Measurements from ENCODE around the gene RPL18. TPM values are rescaled to one million over a fixed set of nuclear protein-coding genes. Genes with fewer than 3 reads are reported as not detected.

The RPL18 gene
- total and polyA plus RNA-seq, 4 donors: 276 to 830 (median 586) TPM

DNA sequence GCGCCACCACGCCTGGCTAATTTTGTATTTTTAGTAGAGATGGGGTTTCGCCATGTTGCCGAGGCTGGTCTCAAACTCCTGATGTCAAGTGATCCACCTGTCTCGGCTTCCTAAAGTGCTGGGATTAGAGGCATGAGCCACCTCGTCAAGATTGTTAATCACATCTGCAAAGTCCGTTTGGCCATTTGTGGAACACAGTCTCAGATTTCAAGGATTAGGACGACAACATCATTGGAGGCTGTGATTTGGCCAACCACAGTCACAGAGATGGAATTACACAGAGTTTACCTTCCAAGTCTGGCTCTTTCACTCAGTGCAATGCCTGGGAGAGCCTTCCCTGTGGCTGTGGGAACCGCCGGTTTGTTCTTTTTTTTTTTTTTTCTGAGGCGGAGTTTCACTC lies 49.2 kb downstream of the RPL18 start:
- H3K4me3 ChIP-seq (ENCODE audit: low read depth in 1 of 3, low read length in 3 of 3): no peak overlapping the region
- H3K9ac ChIP-seq (ENCODE audit: low read depth in 1 of 2, low read length in 2 of 2): no peak overlapping the region
- no peaks in the 10 kb centered on the region for H3K36me3 ChIP-seq (ENCODE audit: control insufficient read depth in 4 of 4, insufficient read depth in 3 of 4, low read depth in 1 of 4, low read length in 3 of 4)
- WGBS: 61% methylated on average over 11 of the region's 11 CpGs
- no peaks in the 10 kb centered on the region for H3K9me3 ChIP-seq (ENCODE audit: control insufficient read depth in 4 of 4, low read length in 3 of 4)
- DNase-seq (ENCODE audit: low spot score): no peak
- H3K27ac ChIP-seq (ENCODE audit: low read depth in 1 of 2, low read length in 2 of 2): no peak overlapping the region
- no peaks in the 10 kb centered on the region for H3K4me1 ChIP-seq (ENCODE audit: control insufficient read depth in 4 of 4, insufficient read depth in 4 of 4, low read length in 3 of 4)
- H3K27me3 ChIP-seq (ENCODE audit: control insufficient read depth in 4 of 4, insufficient read depth in 4 of 4, low read length in 3 of 4): peaks cover 0 to 3% (median 0%) of the 10 kb centered on the region in 4 donors
- TF ChIP-seq RXRA (IDR thresholded peaks at IDR 0.05) (no peak), FOXA2 (IDR thresholded peaks at IDR 0.05) (no peak), ATF3 (IDR thresholded peaks at IDR 0.05) (no peak), GABPA (IDR thresholded peaks at IDR 0.05 in 1 of 2, conservative IDR thresholded peaks at IDR 0.05 in 1 of 2) (no peak), TAF1 (conservative IDR thresholded peaks at IDR 0.05) (no peak), JUND (IDR thresholded peaks at IDR 0.05) (no peak), FOXA1 (IDR thresholded peaks at IDR 0.05) (no peak), YY1 (IDR thresholded peaks at IDR 0.05) (no peak), EGR1 (IDR thresholded peaks at IDR 0.05; ENCODE audit: low read depth in 2 of 2) (no peak), HNF4G (IDR thresholded peaks at IDR 0.05) (no peak), NR2F2 (IDR thresholded peaks at IDR 0.05) (no peak)
- TF ChIP-seq, protein P1, sequence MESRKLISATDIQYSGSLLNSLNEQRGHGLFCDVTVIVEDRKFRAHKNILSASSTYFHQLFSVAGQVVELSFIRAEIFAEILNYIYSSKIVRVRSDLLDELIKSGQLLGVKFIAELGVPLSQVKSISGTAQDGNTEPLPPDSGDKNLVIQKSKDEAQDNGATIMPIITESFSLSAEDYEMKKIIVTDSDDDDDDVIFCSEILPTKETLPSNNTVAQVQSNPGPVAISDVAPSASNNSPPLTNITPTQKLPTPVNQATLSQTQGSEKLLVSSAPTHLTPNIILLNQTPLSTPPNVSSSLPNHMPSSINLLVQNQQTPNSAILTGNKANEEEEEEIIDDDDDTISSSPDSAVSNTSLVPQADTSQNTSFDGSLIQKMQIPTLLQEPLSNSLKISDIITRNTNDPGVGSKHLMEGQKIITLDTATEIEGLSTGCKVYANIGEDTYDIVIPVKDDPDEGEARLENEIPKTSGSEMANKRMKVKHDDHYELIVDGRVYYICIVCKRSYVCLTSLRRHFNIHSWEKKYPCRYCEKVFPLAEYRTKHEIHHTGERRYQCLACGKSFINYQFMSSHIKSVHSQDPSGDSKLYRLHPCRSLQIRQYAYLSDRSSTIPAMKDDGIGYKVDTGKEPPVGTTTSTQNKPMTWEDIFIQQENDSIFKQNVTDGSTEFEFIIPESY (IDR thresholded peaks at IDR 0.05): no peak
- TF ChIP-seq, protein P2, sequence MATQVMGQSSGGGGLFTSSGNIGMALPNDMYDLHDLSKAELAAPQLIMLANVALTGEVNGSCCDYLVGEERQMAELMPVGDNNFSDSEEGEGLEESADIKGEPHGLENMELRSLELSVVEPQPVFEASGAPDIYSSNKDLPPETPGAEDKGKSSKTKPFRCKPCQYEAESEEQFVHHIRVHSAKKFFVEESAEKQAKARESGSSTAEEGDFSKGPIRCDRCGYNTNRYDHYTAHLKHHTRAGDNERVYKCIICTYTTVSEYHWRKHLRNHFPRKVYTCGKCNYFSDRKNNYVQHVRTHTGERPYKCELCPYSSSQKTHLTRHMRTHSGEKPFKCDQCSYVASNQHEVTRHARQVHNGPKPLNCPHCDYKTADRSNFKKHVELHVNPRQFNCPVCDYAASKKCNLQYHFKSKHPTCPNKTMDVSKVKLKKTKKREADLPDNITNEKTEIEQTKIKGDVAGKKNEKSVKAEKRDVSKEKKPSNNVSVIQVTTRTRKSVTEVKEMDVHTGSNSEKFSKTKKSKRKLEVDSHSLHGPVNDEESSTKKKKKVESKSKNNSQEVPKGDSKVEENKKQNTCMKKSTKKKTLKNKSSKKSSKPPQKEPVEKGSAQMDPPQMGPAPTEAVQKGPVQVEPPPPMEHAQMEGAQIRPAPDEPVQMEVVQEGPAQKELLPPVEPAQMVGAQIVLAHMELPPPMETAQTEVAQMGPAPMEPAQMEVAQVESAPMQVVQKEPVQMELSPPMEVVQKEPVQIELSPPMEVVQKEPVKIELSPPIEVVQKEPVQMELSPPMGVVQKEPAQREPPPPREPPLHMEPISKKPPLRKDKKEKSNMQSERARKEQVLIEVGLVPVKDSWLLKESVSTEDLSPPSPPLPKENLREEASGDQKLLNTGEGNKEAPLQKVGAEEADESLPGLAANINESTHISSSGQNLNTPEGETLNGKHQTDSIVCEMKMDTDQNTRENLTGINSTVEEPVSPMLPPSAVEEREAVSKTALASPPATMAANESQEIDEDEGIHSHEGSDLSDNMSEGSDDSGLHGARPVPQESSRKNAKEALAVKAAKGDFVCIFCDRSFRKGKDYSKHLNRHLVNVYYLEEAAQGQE (IDR thresholded peaks at IDR 0.05): no peak
- TF ChIP-seq, protein P3, sequence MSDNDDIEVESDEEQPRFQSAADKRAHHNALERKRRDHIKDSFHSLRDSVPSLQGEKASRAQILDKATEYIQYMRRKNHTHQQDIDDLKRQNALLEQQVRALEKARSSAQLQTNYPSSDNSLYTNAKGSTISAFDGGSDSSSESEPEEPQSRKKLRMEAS (IDR thresholded peaks at IDR 0.05): no peak

GRCh38 chr19:48568345-48568886 lies 50.6 kb downstream of the RPL18 start:
- Histone ChIP-seq H3K36me3 (ENCODE audit: control insufficient read depth in 4 of 4, insufficient read depth in 3 of 4, low read depth in 1 of 4, low read length in 3 of 4) (no peaks in the 10 kb centered on the region), H3K9me3 (ENCODE audit: control insufficient read depth in 4 of 4, low read length in 3 of 4) (no peaks in the 10 kb centered on the region), H3K9ac (ENCODE audit: low read depth in 1 of 2, low read length in 2 of 2) (no peak overlapping the region), H3K27me3 (ENCODE audit: control insufficient read depth in 4 of 4, insufficient read depth in 4 of 4, low read length in 3 of 4) (peaks cover 0 to 3% (median 0%) of the 10 kb centered on the region in 4 donors), H3K4me3 (ENCODE audit: low read depth in 1 of 3, low read length in 3 of 3) (no peak overlapping the region), H3K4me1 (ENCODE audit: control insufficient read depth in 4 of 4, insufficient read depth in 4 of 4, low read length in 3 of 4) (no peaks in the 10 kb centered on the region), H3K27ac (ENCODE audit: low read depth in 1 of 2, low read length in 2 of 2) (no peak overlapping the region)
- 14% methylated on average over 19 of the region's 19 CpGs for WGBS
- no peak for TF ChIP-seq RXRA (IDR thresholded peaks at IDR 0.05)
- no peak for TF ChIP-seq EGR1 (IDR thresholded peaks at IDR 0.05; ENCODE audit: low read depth in 2 of 2)
- TF ChIP-seq, protein P3 (IDR thresholded peaks at IDR 0.05): no peak
- TF ChIP-seq HNF4A (conservative IDR thresholded peaks at IDR 0.05): no peak
- TF ChIP-seq FOXA2 (IDR thresholded peaks at IDR 0.05): no peak
- TF ChIP-seq JUND (IDR thresholded peaks at IDR 0.05): peak; percentile 45 to 68
- DNase-seq (ENCODE audit: low spot score): no peak

Other genes with a start within 250 kb of the RPL18 start
- 10 to 100 TPM; 32.3 to 34.9 TPM for gene KDELR1, start 227.6 kb downstream of the RPL18 start, total RNA-seq
- 10 to 100 TPM; 59.1 to 94.9 TPM for gene KDELR1, start 227.6 kb downstream of the RPL18 start, polyA plus RNA-seq
- under 1 TPM; 0.17 to 0.33 TPM for gene GRIN2D, start 225.5 kb downstream of the RPL18 start, total RNA-seq
- gene GRIN2D, start 225.5 kb downstream of the RPL18 start, polyA plus RNA-seq: under 1 TPM in 1 of 2 donors, not detected in 1; 0.13 TPM
- 10 to 100 TPM in 1 of 2 donors, 1 to 10 TPM in 1; 7.1 to 31.7 TPM for gene GRWD1, start 173.2 kb downstream of the RPL18 start, total RNA-seq
- 10 to 100 TPM; 11.1 to 19.5 TPM for gene GRWD1, start 173.2 kb downstream of the RPL18 start, polyA plus RNA-seq
- under 1 TPM; 0.23 to 0.92 TPM for gene KCNJ14, start 163.6 kb downstream of the RPL18 start, total RNA-seq
- gene KCNJ14, start 163.6 kb downstream of the RPL18 start, polyA plus RNA-seq: under 1 TPM; 0.06 to 0.12 TPM
- gene CYTH2, start 149.8 kb downstream of the RPL18 start, total RNA-seq: 10 to 100 TPM; 13.1 to 16.9 TPM
- 10 to 100 TPM; 13.0 to 13.2 TPM for gene CYTH2, start 149.8 kb downstream of the RPL18 start, polyA plus RNA-seq
- under 1 TPM in 1 of 2 donors, not detected in 1; 0.08 TPM for gene LMTK3, start 107.3 kb downstream of the RPL18 start, total RNA-seq
- gene LMTK3, start 107.3 kb downstream of the RPL18 start, polyA plus RNA-seq: under 1 TPM in 1 of 2 donors, not detected in 1; 0.08 TPM
- gene SULT2B1, start 67.0 kb downstream of the RPL18 start, total RNA-seq: not detected
- gene SULT2B1, start 67.0 kb downstream of the RPL18 start, polyA plus RNA-seq: under 1 TPM; 0.14 to 0.24 TPM
- not detected for gene SPACA4, start 12.4 kb downstream of the RPL18 start, total RNA-seq
- gene SPACA4, start 12.4 kb downstream of the RPL18 start, polyA plus RNA-seq: not detected
- gene FAM83E, start 4.1 kb downstream of the RPL18 start, total RNA-seq: under 1 TPM; 0.33 to 0.42 TPM
- gene FAM83E, start 4.1 kb downstream of the RPL18 start, polyA plus RNA-seq: under 1 TPM in 1 of 2 donors, not detected in 1; 0.20 TPM
- 10 to 100 TPM; 10.2 to 17.3 TPM for gene SPHK2, start 328 bp upstream of the RPL18 start, total RNA-seq
- 10 to 100 TPM in 1 of 2 donors, 1 to 10 TPM in 1; 9.6 to 14.4 TPM for gene SPHK2, start 328 bp upstream of the RPL18 start, polyA plus RNA-seq
- 1 to 10 TPM; 2.3 to 4.5 TPM for gene DBP, start 18.2 kb upstream of the RPL18 start, total RNA-seq
- gene DBP, start 18.2 kb upstream of the RPL18 start, polyA plus RNA-seq: 1 to 10 TPM; 1.2 to 1.3 TPM
- gene CA11, start 27.0 kb upstream of the RPL18 start, total RNA-seq: under 1 TPM; 0.09 to 0.33 TPM
- 1 to 10 TPM in 1 of 2 donors, under 1 TPM in 1; 0.35 to 1.1 TPM for gene CA11, start 27.0 kb upstream of the RPL18 start, polyA plus RNA-seq
- under 1 TPM in 1 of 2 donors, not detected in 1; 0.08 TPM for gene NTN5, start 53.8 kb upstream of the RPL18 start, total RNA-seq
- gene NTN5, start 53.8 kb upstream of the RPL18 start, polyA plus RNA-seq: under 1 TPM in 1 of 2 donors, not detected in 1; 0.09 TPM
- gene FUT2, start 76.8 kb upstream of the RPL18 start, total RNA-seq: under 1 TPM in 1 of 2 donors, not detected in 1; 0.05 TPM
- under 1 TPM; 0.02 to 0.38 TPM for gene FUT2, start 76.8 kb upstream of the RPL18 start, polyA plus RNA-seq
- under 1 TPM; 0.08 to 0.09 TPM for gene MAMSTR, start 100.5 kb upstream of the RPL18 start, total RNA-seq
- gene MAMSTR, start 100.5 kb upstream of the RPL18 start, polyA plus RNA-seq: under 1 TPM; 0.07 to 0.31 TPM
- gene RASIP1, start 121.4 kb upstream of the RPL18 start, total RNA-seq: 1 to 10 TPM; 4.8 to 5.4 TPM
- 1 to 10 TPM; 1.8 to 4.3 TPM for gene RASIP1, start 121.4 kb upstream of the RPL18 start, polyA plus RNA-seq
- under 1 TPM; 0.33 to 0.47 TPM for gene IZUMO1, start 127.7 kb upstream of the RPL18 start, total RNA-seq
- not detected for gene IZUMO1, start 127.7 kb upstream of the RPL18 start, polyA plus RNA-seq
- 1 to 10 TPM; 1.3 to 6.8 TPM for gene FUT1, start 133.5 kb upstream of the RPL18 start, total RNA-seq
- under 1 TPM; 0.48 to 0.72 TPM for gene FUT1, start 133.5 kb upstream of the RPL18 start, polyA plus RNA-seq
- gene FGF21, start 136.3 kb upstream of the RPL18 start, total RNA-seq: 1 to 10 TPM in 1 of 2 donors, not detected in 1; 5.5 TPM
- 10 to 100 TPM in 1 of 2 donors, 1 to 10 TPM in 1; 6.5 to 18.5 TPM for gene FGF21, start 136.3 kb upstream of the RPL18 start, polyA plus RNA-seq
- gene BCAT2, start 191.9 kb upstream of the RPL18 start, total RNA-seq: 1 to 10 TPM; 8.9 to 9.2 TPM
- 10 to 100 TPM in 1 of 2 donors, 1 to 10 TPM in 1; 7.8 to 35.8 TPM for gene BCAT2, start 191.9 kb upstream of the RPL18 start, polyA plus RNA-seq
- gene HSD17B14, start 217.3 kb upstream of the RPL18 start, total RNA-seq: 10 to 100 TPM in 1 of 2 donors, 1 to 10 TPM in 1; 3.7 to 11.2 TPM
- 10 to 100 TPM in 1 of 2 donors, 1 to 10 TPM in 1; 4.9 to 12.6 TPM for gene HSD17B14, start 217.3 kb upstream of the RPL18 start, polyA plus RNA-seq
- 1 to 10 TPM; 4.4 to 7.3 TPM for gene PLEKHA4, start 249.4 kb upstream of the RPL18 start, total RNA-seq
- gene PLEKHA4, start 249.4 kb upstream of the RPL18 start, polyA plus RNA-seq: 10 to 100 TPM in 1 of 2 donors, 1 to 10 TPM in 1; 5.3 to 17.2 TPM